Brain microvascular endothelial cell (primary cell): ENCODE measurements around the gene FNDC5.

ENCODE experiments used
- DNase-seq: peaks from one replicate; pipeline ENCODE4 v3.0.0-alpha.2; 2020
- H3K27ac ChIP-seq: fragments of 250-450 bp; sonication (Bioruptor Pico); 2 replicates; pipeline ENCODE4 v1.5.1; 2020; ENCODE audit warnings: mild to moderate bottlenecking, moderate library complexity
- H3K27me3 ChIP-seq: fragments of 250-450 bp; sonication (Bioruptor Pico); replicated peaks from 2 replicates; pipeline ENCODE4 v1.5.1; 2020; ENCODE audit warnings: mild to moderate bottlenecking
- H3K36me3 ChIP-seq: fragments of 250-450 bp; sonication (Bioruptor Pico); replicated peaks from 2 replicates; pipeline ENCODE4 v1.5.1; 2020; ENCODE audit warnings: mild to moderate bottlenecking
- H3K4me3 ChIP-seq: 2 replicates; pipeline ENCODE4 v1.5.1; 2011; ENCODE audit warnings: low read depth, mild to moderate bottlenecking, control low read depth, low read length, moderate library complexity
- CTCF ChIP-seq: IDR thresholded peaks from 2 replicates; pipeline ENCODE4 v1.5.1; 2011; ENCODE audit warnings: low read depth, mild to moderate bottlenecking, moderate library complexity, low read length, control low read depth, inconsistent platforms; ENCODE audit errors: missing control alignments
- in situ Hi-C: cut with HindIII; loops from 2 replicates; pipeline ENCODE4 v1.10.0; 2017; ENCODE audit warnings: low sequenced_read_pairs, low pct_ligation_motif_present

The FNDC5 gene

GRCh38 chr1:32867671-32868070, 3.0 kb downstream of the FNDC5 start:
- Histone ChIP-seq H3K4me3 (no peak overlapping the region), H3K27ac (no peak overlapping the region), H3K36me3 (no peaks in the 10 kb centered on the region), H3K27me3 (peaks cover 2% of the 10 kb centered on the region)
- in situ Hi-C loops: no loop called here
- DNase-seq: no peak
- no peak for TF ChIP-seq CTCF

GRCh38 chr1:32867151-32867550, 3.6 kb downstream of the FNDC5 start:
- Histone ChIP-seq H3K27me3 (peaks cover 2% of the 10 kb centered on the region), H3K4me3 (no peak overlapping the region), H3K27ac (no peak overlapping the region), H3K36me3 (no peaks in the 10 kb centered on the region)
- no peak for DNase-seq
- in situ Hi-C loops: no loop called here
- TF ChIP-seq CTCF: no peak

GRCh38 chr1:32865639-32866405, 4.9 kb downstream of the FNDC5 start:
- H3K27me3 ChIP-seq: no peaks in the 10 kb centered on the region
- no peak overlapping the region for H3K4me3 ChIP-seq
- in situ Hi-C loops: no loop called here
- TF ChIP-seq CTCF: no peak
- H3K36me3 ChIP-seq: no peaks in the 10 kb centered on the region
- DNase-seq: no peak
- no peak overlapping the region for H3K27ac ChIP-seq

GRCh38 chr1:32864375-32865019, 6.2 kb downstream of the FNDC5 start:
- Histone ChIP-seq H3K27ac (no peak overlapping the region), H3K4me3 (no peak overlapping the region), H3K36me3 (no peaks in the 10 kb centered on the region), H3K27me3 (no peaks in the 10 kb centered on the region)
- in situ Hi-C loops: no loop called here
- TF ChIP-seq CTCF: no peak
- no peak for DNase-seq

GRCh38 chr1:32863881-32864245, 6.8 kb downstream of the FNDC5 start:
- no peak for TF ChIP-seq CTCF
- DNase-seq: no peak
- Histone ChIP-seq H3K27ac (no peak overlapping the region), H3K4me3 (no peak overlapping the region), H3K36me3 (no peaks in the 10 kb centered on the region), H3K27me3 (no peaks in the 10 kb centered on the region)
- in situ Hi-C loops: no loop called here
